CD4-positive, alpha-beta T cell treated with Interleukin-6 for 4 hours (primary cell): ENCODE measurements around the gene CLEC7A.

Source experiments
- DNase-seq: peaks from one replicate; pipeline ENCODE4 v3.0.0-alpha.2; 2020; ENCODE audit warnings: mixed read lengths

CLEC7A gene

GRCh38 chr12:10136637-10137205, 6.7 kb upstream of the CLEC7A start:
- no peak for DNase-seq

GRCh38 chr12:10135126-10135525, 5.1 kb upstream of the CLEC7A start:
- no peak for DNase-seq

- DNase-seq, result no peak
These were observed 2.9 kb upstream of the CLEC7A start for GRCh38 chr12:10132850-10133370.

- no peak for DNase-seq
These were observed 1.2 kb upstream of the CLEC7A start for GRCh38 chr12:10131111-10131690.

GRCh38 chr12:10128687-10129086, 1.3 kb downstream of the CLEC7A start:
- DNase-seq, result no peak

GRCh38 chr12:10126413-10126812, 3.6 kb downstream of the CLEC7A start:
- DNase-seq, result no peak

GRCh38 chr12:10122689-10123088, 7.3 kb downstream of the CLEC7A start:
- DNase-seq, result no peak

GRCh38 chr12:10121278-10121677, 8.7 kb downstream of the CLEC7A start:
- no peak for DNase-seq

- no peak for DNase-seq
These were observed 10.9 kb downstream of the CLEC7A start for GRCh38 chr12:10119066-10119465.

- DNase-seq, result no peak
These were observed 14.1 kb downstream of the CLEC7A start for GRCh38 chr12:10115890-10116289.

GRCh38 chr12:10115311-10115710, 14.7 kb downstream of the CLEC7A start:
- DNase-seq, result no peak

- no peak for DNase-seq
These were observed 16.1 kb downstream of the CLEC7A start for GRCh38 chr12:10113920-10114319.

GRCh38 chr12:10113075-10113474, 16.9 kb downstream of the CLEC7A start:
- no peak for DNase-seq

- DNase-seq, result no peak
These were observed 18.5 kb downstream of the CLEC7A start for GRCh38 chr12:10111451-10111850.

- no peak for DNase-seq
These were observed 19.6 kb downstream of the CLEC7A start for GRCh38 chr12:10110256-10110844.

GRCh38 chr12:10102322-10102721, 27.7 kb downstream of the CLEC7A start:
- DNase-seq, result no peak

- DNase-seq, result no peak
These were observed 28.3 kb downstream of the CLEC7A start for GRCh38 chr12:10101648-10102220.

GRCh38 chr12:10101042-10101579, 28.9 kb downstream of the CLEC7A start:
- DNase-seq, result no peak

- no peak for DNase-seq
These were observed 31.2 kb downstream of the CLEC7A start, which contains the start of gene CLEC1A for GRCh38 chr12:10098791-10099190. TSS of gene CLEC1A (minus strand) at chr12:10098985. CDS start at chr12:10098922, 63 bp downstream.

GRCh38 chr12:10097521-10097920, 32.5 kb downstream of the CLEC7A start:
- no peak for DNase-seq

- no peak for DNase-seq
These were observed 34.0 kb downstream of the CLEC7A start for GRCh38 chr12:10095971-10096370.

- no peak for DNase-seq
These were observed 35.2 kb downstream of the CLEC7A start for GRCh38 chr12:10094646-10095395.
